Cerebellar cortex (tissue), 1 donor: ENCODE measurements around the gene APCDD1.
A peak's percentile ranks its signal among the peaks of the same experiment; 100 is the strongest.

ENCODE experiments used
- DNase-seq: peaks from one replicate; pipeline ENCODE4 v3.0.0-alpha.2; 2015; ENCODE audit warnings: low spot score

APCDD1 gene

GRCh38 chr18:10453806-10454680 is at the start of gene APCDD1:
TSS of gene APCDD1 (plus strand) at chr18:10454635. CDS start at chr18:10454982, 347 bp downstream.
- DNase-seq = no peak

DNA sequence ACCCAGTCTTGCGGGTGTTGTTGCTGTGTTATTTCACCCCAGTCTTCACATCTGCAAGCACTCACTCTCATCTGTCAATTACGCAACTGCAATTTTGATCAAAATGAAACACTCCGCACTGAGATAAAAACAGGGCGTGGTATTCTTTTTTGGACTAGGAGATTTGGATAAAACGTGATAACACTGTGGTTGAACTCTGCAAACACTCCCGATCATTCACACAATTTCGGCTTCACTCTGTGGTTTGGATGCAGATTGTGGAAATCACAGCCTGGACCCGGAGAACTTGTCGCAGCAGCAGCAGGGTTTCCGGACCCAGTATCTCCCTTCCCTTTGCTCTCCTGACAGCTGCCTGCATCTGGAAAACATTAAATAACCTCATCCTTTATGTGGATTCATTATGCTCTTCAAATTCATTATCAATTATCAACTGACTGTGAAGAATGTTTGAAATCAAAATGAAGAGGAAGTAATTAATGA is 49.4 kb upstream of the APCDD1 start:
- no peak for DNase-seq

- peak; percentile 25 for DNase-seq
Observed at GRCh38 chr18:10405816-10406663, 48.4 kb upstream of the APCDD1 start.

DNA sequence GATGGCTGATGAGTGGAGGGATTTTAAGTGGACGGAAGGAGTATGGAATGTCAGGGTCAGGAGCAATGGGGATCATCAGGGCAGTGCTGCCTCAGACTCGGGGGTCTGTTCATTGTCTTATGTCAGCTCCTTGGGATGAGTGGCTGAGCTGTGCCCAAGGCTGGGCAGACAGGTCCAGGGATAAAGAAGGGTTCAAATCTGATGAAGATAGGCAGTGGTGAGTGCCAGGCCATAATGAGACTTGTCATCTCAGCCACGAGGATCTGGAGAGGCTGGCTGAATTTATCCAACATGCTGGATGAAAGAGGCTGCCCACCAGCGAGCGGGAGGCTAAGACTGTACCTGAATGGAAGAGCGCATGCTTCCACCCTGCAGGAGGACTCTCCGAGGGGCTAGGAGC is 46.3 kb upstream of the APCDD1 start:
- DNase-seq = no peak

DNA sequence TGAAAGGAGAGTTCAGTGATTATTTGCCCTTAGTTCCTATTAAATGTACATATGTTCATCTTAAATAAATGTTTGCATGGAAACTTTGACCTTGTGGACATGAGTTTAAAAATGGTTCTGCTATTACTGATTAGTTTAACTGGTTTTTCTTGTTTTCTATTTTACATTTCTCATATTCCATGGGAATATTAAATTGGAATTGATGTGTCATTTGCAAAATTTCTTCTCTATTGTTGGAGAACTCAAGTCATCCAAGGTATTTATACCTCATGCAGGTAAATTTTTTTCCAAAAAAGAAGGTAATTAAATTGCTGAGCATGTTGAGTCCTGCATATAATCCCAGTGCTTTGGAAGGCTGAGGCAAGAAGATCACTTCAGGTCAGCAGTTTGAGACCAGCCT is 45.4 kb upstream of the APCDD1 start:
- DNase-seq = no peak

GRCh38 chr18:10410472-10411308 is 43.7 kb upstream of the APCDD1 start:
- DNase-seq = no peak

DNA sequence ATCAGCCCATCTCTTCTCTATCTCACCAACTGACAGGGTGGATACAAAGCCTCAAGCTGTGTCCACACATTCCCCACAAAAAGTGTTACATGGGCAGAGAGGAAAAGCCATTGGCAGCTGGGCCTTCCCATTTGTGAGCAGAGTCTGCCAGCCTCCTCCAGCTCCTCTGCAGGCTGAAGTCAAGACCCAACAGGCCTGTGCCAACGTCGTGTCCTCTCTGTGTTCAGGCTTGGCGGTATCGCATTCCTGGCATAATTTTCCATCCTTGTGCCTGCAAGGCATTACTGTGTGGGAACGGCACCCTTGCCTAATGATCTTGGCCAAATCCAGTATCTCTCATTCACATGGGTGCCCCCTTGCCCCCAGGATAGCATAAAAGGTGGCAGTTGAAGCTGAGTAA is 41.5 kb upstream of the APCDD1 start:
- DNase-seq = no peak

- no peak for DNase-seq
Observed at GRCh38 chr18:10413722-10414121, 40.7 kb upstream of the APCDD1 start.

DNA sequence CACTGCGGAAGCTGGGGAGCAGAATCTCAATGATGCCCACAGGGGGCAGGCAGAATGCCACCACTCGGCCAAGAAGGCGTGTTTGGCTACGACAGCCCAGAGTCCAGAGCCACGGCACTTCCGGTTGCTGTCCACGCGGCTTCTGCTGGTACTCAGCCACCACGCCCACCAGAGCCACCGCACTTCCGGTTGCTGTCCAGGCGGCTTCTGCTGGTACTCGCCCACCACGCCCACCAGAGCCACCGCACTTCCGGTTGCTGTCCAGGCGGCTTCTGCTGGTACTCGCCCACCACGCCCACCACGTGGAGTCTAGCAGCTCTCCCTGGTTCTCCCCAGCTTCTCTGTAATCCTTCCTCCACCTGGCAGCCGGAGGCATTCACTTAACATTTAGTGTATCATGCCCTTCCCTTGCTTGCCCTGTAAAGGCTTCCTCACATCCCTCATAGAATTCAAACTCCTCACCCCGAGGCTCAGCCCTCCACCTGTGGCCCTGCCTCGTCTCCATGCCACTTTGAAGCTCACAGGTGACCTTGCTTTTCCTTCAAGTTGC is 40.1 kb upstream of the APCDD1 start:
- DNase-seq = no peak

DNA sequence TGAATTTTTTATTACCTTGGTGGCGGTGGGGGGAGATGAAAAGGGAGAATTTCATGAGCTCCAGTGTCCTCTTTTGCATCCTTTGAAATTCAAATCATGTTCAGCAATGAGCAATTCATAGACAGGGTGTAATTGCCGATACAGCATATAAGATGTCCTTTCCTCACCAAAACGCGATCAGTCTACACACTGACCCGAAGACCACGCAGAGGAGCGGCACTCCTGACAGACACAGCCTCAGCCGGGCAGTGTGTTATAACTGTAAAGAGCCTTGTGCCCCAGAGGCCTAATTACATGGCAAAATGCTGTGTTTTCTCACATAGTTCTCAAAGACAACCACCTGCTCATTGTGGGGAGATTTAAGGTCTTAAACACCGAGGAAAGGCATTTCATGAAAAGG is 38.4 kb upstream of the APCDD1 start:
- no peak for DNase-seq

GRCh38 chr18:10417191-10417590 is 37.2 kb upstream of the APCDD1 start:
- DNase-seq = no peak

- DNase-seq = no peak
Observed at GRCh38 chr18:10417664-10418063, 36.8 kb upstream of the APCDD1 start.

- no peak for DNase-seq
Observed at GRCh38 chr18:10418836-10419235, 35.6 kb upstream of the APCDD1 start.

DNA sequence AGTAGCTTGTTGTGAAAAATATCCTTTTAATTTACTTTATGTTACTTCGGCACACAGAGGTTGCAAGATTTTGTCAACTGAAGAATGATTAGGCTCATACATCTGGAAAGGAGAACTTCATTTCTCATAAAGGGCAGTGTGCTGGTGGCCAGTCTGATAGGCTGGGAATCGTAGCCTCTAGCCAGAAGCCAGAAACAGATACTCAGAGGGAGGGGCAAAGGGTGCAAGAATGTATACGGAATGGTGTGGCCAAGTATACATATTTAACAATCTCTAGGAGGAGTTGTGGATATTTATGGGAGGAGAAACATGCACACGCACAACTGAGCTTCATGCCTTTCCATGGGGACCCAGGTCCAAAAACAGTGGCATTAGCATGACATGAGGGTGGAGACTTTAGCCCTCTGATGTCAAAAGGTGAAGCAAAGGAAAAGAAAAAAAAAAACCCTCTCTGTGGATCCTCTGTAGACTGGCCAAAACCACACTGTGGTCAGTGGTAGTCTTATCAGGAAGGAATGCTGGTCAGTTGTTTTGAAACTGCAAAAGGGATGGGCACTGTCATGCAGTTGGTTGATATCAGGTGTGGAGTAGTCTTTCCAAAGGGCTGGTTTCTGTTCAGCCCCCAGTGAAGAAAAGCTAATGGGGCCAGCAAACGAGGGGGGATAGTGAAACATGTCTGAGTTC is 34.9 kb upstream of the APCDD1 start:
- no peak for DNase-seq

GRCh38 chr18:10420561-10421352 is 33.7 kb upstream of the APCDD1 start:
- no peak for DNase-seq

DNA sequence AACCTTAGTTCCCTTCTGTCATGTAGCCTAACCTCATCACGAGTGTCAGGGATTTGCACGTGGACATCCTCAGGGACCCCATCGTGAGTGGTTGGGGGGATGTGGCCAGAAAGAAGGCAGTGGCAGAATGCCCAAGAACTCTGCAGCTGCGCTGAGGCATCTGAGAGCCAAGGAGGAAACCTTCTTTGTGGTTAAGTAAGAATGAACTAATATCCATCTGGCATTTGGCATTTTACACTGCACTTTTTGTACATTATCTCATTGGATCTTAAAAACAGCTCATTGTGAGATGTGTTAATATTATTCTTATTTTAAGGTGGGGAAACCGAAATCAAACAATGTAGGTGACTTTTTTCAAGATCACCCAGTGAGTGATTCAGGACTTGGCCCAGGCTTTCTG is 32.6 kb upstream of the APCDD1 start:
- no peak for DNase-seq

DNA sequence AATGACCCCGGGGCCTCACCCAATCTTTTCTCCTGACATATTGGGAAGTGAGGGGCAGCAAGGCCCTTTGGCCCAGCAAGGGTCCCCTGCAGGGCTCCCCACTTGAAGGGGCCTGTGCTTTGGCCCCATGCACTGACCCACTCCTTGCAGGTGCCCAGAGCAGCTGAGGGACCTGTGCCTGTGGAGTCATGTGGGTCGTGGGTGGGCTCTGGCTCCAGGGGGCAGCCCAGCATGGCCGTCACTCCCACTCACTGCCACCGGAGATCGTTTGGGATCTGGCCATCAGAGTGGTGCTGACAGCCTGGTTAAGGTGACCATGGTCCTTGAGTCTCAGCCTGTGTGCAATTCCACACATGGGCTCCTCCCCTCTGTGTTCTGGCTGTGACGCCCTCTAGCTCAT is 31.7 kb upstream of the APCDD1 start:
- no peak for DNase-seq

- DNase-seq = no peak
Observed at GRCh38 chr18:10424585-10425307, 29.7 kb upstream of the APCDD1 start.

GRCh38 chr18:10430677-10431076 is 23.8 kb upstream of the APCDD1 start:
- DNase-seq = no peak

- no peak for DNase-seq
Observed at GRCh38 chr18:10431680-10432079, 22.8 kb upstream of the APCDD1 start.
